Limb (tissue), 2 donors: ENCODE data around the gene IGF2R.
"Not testable (repeated sequence)": the region's sequence is repeated elsewhere in the genome, so short reads cannot be mapped to it uniquely, and the experiment has no call there.

Experiments
- DNase-seq, 2 donors: peaks; one replicate each; pipeline ENCODE4 v3.0.0-alpha.2; 2016; ENCODE audit errors: extremely low spot score in 2 of 2

The IGF2R gene

GRCh38 chr6:159968295-159969203 is at the start of gene IGF2R:
IGF2R (plus strand) TSS chr6:159969082; CDS start chr6:159969247, 165 bp downstream.
- peak; percentile 85 to 95 for DNase-seq

- DNase-seq: no peak
These were observed 49.1 kb upstream of the IGF2R start for GRCh38 chr6:159919800-159920199.

DNA sequence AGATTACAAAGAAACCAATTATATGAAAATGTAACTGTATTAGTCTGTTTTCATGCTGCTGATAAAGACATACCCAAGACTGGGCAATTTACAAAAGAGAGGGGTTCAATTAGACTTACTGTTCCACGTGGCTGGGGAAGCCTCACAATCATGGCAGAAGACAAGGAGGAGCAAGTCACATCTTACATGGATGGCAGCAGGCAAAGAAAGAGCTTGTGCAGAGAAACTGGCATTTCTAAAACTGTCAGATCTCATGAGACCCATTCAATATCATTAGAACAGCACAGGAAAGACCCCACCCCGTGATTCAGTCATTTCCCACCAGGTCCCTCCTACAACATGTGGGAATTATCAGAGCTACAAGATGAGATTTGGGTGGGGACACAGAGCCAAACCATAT is 44.7 kb upstream of the IGF2R start:
- not testable (repeated sequence) for DNase-seq

DNA sequence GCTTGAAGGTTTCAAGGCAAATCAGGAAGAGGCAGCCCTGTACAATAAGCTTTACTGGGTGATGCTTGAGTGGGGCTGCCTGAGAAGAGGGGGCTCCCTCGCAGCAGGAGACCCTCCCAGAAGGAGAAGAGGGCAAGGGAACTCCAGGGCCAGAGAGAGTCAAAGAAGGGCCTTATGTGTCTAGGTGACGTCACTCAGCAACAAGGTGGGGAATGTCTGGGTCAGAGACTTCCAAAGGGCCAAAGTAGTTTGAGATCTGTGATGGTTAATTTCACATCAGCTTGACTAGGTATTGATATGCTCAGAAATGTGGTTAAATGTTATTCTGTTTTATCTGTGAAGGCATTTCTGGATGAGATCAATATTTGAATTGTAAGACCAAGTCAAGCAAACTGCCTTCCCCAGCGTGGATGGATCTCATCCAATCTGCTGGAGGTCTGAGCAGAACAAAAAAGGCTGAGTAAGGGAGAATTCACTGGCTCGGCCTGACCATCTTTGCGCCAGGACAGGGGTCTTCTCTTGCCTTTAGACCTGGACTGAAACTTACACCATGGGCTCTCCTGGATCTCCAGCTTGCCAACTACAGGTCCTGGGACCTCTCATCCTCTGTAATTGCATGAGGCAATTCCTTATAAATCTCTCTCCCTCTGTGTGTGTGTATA is 42.2 kb upstream of the IGF2R start:
- no peak for DNase-seq

DNA sequence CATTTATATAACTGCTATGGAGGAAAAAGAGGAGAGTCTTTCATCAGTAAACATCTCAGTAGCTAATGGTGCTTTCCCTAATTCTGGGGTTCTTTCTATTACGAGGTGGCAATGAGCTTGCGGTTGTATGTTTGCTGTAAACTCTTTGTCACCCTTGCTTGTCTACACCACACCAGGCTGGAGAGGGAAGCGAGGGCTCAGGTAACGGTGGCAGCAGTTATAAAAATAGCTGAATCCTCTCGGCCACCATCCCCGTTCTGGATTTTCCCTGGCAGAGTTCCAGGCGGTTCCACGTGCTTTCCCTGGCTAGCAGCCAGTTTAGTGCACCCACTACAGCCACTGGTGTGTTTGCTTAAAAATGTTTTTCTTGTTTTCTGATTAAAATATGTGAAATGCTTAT is 39.1 kb upstream of the IGF2R start:
- peak in 1 of 2 donors; percentile 55 for DNase-seq

DNA sequence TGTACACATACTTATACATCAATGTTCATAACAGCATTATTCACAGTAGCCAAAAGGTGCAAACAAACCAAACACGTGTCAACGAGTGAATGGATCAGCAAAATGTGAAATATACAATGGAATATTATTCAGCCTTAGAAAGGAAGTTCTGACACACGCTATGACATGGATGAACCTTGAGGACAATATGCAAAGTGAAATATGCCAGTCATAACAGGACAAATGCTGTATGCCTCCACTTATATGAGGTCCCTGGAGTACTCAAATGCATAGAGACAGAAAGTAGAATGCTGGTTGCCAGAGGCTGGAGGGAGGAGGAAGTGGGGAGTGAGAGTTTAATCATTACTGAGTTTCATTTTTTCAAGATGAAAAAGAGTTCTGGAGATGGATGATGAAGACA is 37.8 kb upstream of the IGF2R start:
- DNase-seq: no peak

DNA sequence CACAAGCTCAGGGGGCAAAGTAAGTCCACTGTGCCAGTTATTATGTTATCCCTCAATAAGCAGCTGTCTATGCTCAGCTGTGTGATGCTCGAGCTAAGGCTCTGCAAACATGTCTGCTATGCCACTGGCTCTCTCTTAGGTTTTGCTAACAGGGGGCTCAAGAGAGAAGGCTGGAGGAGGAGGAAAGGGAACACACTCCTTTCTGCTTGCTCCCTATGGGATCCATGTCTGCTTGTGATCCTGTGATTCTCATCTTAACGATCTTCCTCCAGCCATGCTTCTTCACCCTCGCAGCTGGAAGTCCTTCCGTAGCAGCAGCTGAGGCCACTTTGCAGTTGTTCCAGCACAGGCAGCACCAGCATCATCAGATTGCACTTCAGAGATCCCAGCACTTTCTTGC is 37.0 kb upstream of the IGF2R start:
- peak in 1 of 2 donors; percentile 15 for DNase-seq

- DNase-seq: no peak
These were observed 35.8 kb upstream of the IGF2R start for GRCh38 chr6:159933077-159933476.

DNA sequence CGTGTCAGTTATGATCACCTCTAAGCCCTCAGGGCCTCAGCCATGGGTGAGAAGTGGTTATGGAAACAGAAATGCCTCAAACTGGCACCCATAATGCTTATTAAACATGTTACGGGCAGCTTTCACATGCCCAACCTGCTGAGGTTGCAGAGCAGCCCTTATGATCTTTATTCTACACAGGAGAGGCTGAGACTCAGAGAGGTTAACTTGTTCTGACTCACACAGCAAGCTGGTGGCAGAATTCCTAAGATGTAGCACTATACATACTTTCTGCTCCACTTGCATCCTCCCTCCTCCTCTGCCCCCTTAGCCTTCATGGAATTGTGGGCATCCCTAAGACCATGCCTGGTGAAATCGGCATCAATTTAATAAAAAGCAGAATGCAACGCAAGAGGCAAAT is 34.7 kb upstream of the IGF2R start:
- no peak for DNase-seq

DNA sequence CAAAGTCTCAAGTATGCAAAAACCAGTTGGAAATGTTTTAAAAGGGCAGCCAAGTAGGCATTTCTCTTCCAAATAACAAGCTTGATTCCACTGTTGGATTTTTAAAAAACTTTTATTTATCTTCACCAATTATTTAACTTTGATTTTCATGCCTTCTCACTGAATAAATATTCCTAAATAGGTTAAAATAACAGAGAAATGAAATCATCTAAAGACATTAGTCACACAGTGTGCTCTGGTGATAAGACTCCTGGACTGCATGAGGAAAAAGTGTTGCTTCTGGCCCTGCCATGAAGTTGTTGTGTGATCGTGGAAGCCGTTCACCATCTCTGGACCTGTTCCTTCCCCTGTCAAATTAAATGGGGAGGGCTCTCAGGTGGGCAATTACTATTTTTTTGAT is 33.8 kb upstream of the IGF2R start:
- DNase-seq: no peak

DNA sequence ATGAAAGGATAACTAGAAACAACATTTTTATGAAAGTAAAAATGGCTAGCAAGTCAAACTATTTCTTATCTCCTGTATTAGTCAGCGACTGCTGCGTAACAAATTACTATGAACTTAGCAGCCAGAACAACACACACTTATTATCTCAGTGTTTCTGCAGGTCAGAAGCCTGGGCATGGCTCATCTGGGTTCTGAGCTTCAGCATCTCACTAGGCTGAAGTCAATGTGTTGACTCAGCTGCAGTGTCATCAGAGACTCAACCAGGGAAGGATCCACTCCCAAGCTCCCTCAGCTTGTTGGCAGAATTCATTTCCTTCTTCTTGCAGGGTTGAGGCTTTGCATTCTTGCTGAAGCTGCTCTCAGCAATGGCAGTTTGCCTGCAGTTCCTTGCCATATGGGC is 33.2 kb upstream of the IGF2R start:
- no peak for DNase-seq

GRCh38 chr6:159939591-159940016 is 29.3 kb upstream of the IGF2R start:
- DNase-seq: no peak

DNA sequence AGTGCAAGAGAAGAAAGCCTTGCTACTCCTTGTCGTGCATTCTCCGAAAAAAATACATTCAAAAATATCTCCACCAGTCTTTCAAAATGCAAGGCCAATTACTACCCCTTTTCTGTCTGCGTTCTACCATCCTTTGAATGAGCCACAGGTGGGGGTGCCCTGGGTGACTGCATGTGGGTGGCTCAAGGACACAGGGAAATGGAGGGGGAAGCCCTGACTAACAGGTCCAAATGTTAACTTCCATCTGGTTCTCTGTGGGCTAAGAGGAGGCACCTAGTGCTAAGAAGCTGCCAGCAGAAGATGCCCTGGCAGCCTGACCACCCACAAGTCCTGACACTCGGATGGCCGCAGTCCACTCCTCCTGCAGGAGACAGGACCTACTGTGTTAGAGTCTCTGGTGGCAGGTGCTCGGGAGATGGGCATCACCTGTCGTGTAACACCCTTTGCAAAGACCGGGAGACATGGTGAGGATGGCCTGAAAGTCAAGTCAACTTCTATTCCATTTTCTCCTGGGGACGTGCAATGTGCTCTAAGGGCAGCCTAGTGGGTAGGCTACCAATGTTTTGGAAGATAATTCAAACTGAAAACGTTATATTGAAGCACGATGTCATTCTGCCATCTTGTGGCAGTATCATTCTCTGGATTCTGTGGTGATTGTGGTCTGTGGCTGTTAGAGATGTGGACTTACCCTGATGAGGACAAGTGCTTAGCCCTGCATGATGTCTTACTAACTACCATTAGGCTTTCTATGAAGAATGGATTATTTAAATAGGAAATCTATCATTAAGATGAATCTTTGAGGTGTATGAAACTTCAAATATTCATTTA is 27.4 kb upstream of the IGF2R start:
- DNase-seq: no peak

GRCh38 chr6:159943101-159943632 is 25.7 kb upstream of the IGF2R start:
- no peak for DNase-seq

DNA sequence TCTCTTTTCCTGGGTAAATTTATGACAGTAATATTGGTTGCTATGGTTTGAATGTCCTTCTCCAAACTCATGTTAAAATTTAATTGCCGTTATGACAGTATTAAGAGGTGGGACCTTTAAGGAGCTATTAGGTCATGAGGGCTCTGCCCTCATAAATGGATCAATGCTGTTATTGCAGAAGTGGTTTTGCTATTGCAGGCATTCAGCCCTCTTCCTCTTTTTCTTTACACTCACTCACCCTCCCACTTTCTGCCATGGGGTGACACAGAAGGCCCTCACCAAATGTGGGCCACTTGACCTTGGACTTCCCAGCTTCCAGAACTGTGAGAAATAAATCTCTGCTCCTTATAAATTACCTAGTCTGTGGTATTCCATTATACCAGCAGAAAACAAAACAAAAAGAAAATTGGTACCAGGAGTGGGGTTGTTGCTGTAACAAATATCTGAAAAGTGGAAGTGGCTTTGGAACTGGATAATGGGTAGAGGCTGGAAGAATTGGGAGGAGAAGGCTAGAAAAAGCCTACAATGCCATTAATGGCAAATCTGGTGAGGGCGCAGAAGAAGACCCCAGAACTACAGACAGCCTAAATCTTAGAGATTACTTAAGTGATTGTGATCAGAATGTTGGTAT is 24.8 kb upstream of the IGF2R start:
- no peak for DNase-seq

- DNase-seq: no peak
These were observed 23.0 kb upstream of the IGF2R start for GRCh38 chr6:159945801-159946392.

DNA sequence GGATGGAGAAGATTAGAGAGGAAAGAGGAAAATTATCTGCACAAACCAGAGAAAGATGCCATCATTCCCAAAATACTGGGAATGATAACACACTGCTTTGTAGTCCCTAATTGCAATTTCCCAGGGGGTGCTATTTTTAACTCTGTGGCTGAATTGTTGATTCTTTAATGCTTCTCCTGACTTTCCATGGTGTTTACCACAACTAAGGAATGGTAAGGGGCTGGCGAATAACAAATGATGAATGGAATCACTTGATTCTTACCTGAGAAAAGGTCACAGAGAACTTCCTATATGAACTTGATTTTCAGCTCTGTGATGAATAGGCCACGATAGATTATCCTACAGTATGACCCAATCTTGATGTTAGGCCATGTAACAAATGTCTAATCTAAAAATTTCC is 22.0 kb upstream of the IGF2R start:
- no peak for DNase-seq

DNA sequence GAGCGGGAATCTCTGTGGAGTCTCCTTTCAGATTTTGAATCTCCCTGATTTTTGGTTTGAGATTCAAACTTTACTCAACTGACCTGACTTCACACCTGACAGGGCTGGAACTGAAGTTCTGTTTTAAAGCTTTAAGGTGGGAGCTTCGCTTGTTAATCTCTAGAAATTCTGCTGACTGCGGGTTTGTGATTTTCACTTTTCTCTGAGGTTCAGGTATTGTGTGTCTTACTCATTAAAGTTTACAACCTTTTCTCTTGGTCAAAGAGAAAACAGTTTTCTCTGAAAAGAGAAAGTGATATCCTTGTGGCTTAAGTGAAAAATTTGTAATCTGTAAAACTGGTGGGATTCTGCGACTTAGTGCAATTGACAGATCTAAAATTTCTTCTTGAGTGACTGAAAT is 20.7 kb upstream of the IGF2R start:
- DNase-seq: no peak

DNA sequence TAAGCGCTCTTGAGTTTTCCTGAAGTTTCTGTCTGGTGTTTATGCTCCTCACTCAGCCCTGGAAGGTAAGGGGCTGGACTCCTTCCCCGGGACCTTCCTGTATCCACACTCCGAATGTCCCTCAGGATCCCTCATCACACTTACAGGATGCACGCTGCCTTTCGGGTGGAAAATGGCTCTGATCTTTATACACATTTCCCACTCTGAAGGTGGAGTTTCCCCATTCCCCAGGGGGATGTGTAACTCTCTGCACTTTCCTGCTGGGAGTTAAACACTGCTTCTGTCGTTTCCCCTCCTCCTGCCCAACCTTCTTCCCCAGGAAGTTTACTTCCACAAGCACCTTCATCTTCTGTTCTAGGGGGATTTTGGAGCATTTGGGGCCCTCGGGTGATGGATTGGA is 17.1 kb upstream of the IGF2R start:
- DNase-seq: no peak

DNA sequence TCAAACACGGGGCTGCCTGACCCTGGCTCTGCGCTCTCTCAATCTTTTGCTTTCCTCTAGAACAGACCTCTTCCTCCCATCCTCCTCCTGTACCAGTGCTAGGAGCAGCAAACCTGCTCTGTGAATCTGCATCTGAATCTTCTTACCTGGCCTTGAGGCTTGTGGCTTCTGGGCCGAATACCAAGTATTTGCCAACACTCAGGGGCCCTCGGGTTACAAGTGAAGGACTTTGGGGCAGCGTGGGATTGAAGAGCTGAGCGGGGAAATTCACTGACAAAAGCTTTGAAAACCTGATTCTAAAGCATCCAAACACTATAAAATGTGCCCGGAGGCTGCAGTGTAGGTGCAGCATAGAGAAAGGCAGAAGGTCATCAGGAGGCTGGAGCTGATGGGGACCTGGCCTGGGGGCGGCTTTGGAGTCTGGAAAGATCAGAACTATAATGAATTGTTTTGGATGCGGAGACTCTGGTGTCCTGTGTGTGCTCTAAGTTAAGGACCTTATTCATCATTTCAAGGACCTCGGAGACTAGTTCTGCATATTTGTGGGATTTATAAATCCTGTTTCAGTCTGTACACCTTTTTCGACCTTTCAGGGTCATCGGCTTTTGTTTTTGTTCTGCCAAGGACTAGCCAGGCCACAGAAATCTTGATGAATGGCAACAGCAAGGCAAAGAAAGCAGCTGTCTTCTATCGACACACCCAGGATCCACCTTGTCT is 16.4 kb upstream of the IGF2R start:
- no peak for DNase-seq
